WTC11 (cell line): ENCODE results near the gene COL11A1. TPM values are rescaled to one million over a fixed set of nuclear protein-coding genes. Genes with fewer than 3 reads are reported as not detected.

Experiments
- ATAC-seq: fragments of 200-7000 bp; cut with Tn5 transposase; 2 replicates; pipeline ENCODE4 v1.10.0; 2021; ENCODE audit warnings: mild to moderate bottlenecking, moderate library complexity
- CTCF ChIA-PET: fragments of 300-600 bp; sonication (Branson Sonifier 250); formaldehyde crosslinking; loops from one replicate; lab custom pipeline; 2021; ENCODE audit warnings: antibody characterized with exemption; lab: Charles Lee
- POLR2A ChIA-PET: fragments of 350-600 bp; sonication (Branson Sonifier 250); formaldehyde crosslinking; loops from one replicate; lab custom pipeline; 2021; ENCODE audit warnings: antibody characterized with exemption; lab: Charles Lee
- DNase-seq: peaks from one replicate; pipeline ENCODE4 v3.0.0; 2021; ENCODE audit warnings: low spot score
- H3K27ac Mint-ChIP-seq: 2 replicates; pipeline ENCODE4 v1.8.0; 2021; ENCODE audit warnings: mixed read lengths
- H3K27me3 Mint-ChIP-seq: 2 replicates; pipeline ENCODE4 v1.8.0; 2021; ENCODE audit warnings: low read depth, mild to moderate bottlenecking, moderate library complexity, mixed read lengths
- H3K36me3 Mint-ChIP-seq: 2 replicates; pipeline ENCODE4 v1.8.0; 2021; ENCODE audit warnings: mixed read lengths
- H3K4me1 Mint-ChIP-seq: 2 replicates; pipeline ENCODE4 v1.8.0; 2022; ENCODE audit warnings: mixed read lengths
- H3K4me3 Mint-ChIP-seq: 2 replicates; pipeline ENCODE4 v1.8.0; 2021; ENCODE audit warnings: mild to moderate bottlenecking, moderate library complexity, mixed read lengths
- H3K9me3 Mint-ChIP-seq: 2 replicates; pipeline ENCODE4 v1.8.0; 2021; ENCODE audit warnings: mixed read lengths
- AR ChIP-seq: fragments of 250-450 bp; sonication (Bioruptor Pico); IDR thresholded peaks from 2 replicates; pipeline ENCODE4 v1.9.0; 2021; ENCODE audit warnings: mild to moderate bottlenecking
- ATF1 ChIP-seq: sonication (generic); formaldehyde crosslinking; IDR thresholded peaks from 2 replicates; pipeline ENCODE4 v1.8.1; 2023; ENCODE audit warnings: mild to moderate bottlenecking, moderate library complexity, missing genetic modification reagents
- CBFB ChIP-seq: sonication (generic); formaldehyde crosslinking; IDR thresholded peaks from 2 replicates; pipeline ENCODE4 v1.8.1; 2022; ENCODE audit warnings: mild to moderate bottlenecking, low read depth, missing genetic modification reagents
- CDX4 ChIP-seq: fragments of 250-450 bp; sonication (Bioruptor Pico); IDR thresholded peaks from 2 replicates; pipeline ENCODE4 v1.9.0; 2021; ENCODE audit warnings: moderate library complexity, mild to moderate bottlenecking, inconsistent platforms, borderline replicate concordance
- CREB1 ChIP-seq: sonication (generic); formaldehyde crosslinking; IDR thresholded peaks from 2 replicates; pipeline ENCODE4 v1.8.0; 2023; ENCODE audit warnings: mild to moderate bottlenecking, missing genetic modification reagents
- FOXK1 ChIP-seq: sonication (generic); formaldehyde crosslinking; IDR thresholded peaks from 2 replicates; pipeline ENCODE4 v1.8.0; 2022; ENCODE audit warnings: mild to moderate bottlenecking, moderate library complexity, missing genetic modification reagents
- FOXP1 ChIP-seq: sonication (generic); formaldehyde crosslinking; IDR thresholded peaks from 2 replicates; pipeline ENCODE4 v1.8.0; 2022; ENCODE audit warnings: missing genetic modification reagents, mild to moderate bottlenecking, moderate library complexity, borderline replicate concordance
- GABPB1 ChIP-seq: sonication (generic); formaldehyde crosslinking; IDR thresholded peaks from 2 replicates; pipeline ENCODE4 v1.8.1; 2023; ENCODE audit warnings: mild to moderate bottlenecking, missing genetic modification reagents
- IRF2 ChIP-seq: sonication (generic); formaldehyde crosslinking; IDR thresholded peaks from 2 replicates; pipeline ENCODE4 v1.8.0; 2022; ENCODE audit warnings: low read depth, missing genetic modification reagents, borderline replicate concordance
- MLX ChIP-seq: sonication (generic); formaldehyde crosslinking; IDR thresholded peaks from 2 replicates; pipeline ENCODE4 v1.8.1; 2023; ENCODE audit warnings: mild to moderate bottlenecking, missing genetic modification reagents, moderate library complexity
- NR2C2 ChIP-seq: sonication (generic); formaldehyde crosslinking; IDR thresholded peaks from 2 replicates; pipeline ENCODE4 v1.8.0; 2022; ENCODE audit warnings: mild to moderate bottlenecking, missing genetic modification reagents
- OVOL2 ChIP-seq: fragments of 250-450 bp; sonication (Bioruptor Pico); IDR thresholded peaks from 2 replicates; pipeline ENCODE4 v1.9.0; 2021; ENCODE audit warnings: mild to moderate bottlenecking, borderline replicate concordance
- SOX15 ChIP-seq: fragments of 250-450 bp; sonication (Bioruptor Pico); IDR thresholded peaks from 2 replicates; pipeline ENCODE4 v1.9.0; 2021; ENCODE audit warnings: mild to moderate bottlenecking
- USF2 ChIP-seq: sonication (generic); formaldehyde crosslinking; IDR thresholded peaks from 2 replicates; pipeline ENCODE4 v1.8.1; 2023; ENCODE audit warnings: mild to moderate bottlenecking, missing genetic modification reagents, moderate library complexity
- ZMAT4 ChIP-seq: fragments of 250-450 bp; sonication (Bioruptor Pico); IDR thresholded peaks from 2 replicates; pipeline ENCODE4 v1.9.0; 2021; ENCODE audit warnings: mild to moderate bottlenecking
- ZNF138 ChIP-seq: sonication (generic); formaldehyde crosslinking; conservative IDR thresholded peaks from 2 replicates; pipeline ENCODE4 v1.8.1; 2022; ENCODE audit warnings: mild to moderate bottlenecking, moderate library complexity, missing genetic modification reagents
- ZNF416 ChIP-seq: fragments of 250-450 bp; sonication (Bioruptor Pico); IDR thresholded peaks from 2 replicates; pipeline ENCODE4 v1.9.0; 2021; ENCODE audit warnings: mild to moderate bottlenecking, inconsistent platforms
- ZNF423 ChIP-seq: fragments of 250-450 bp; sonication (Bioruptor Pico); IDR thresholded peaks from 2 replicates; pipeline ENCODE4 v2.1.2; 2022; ENCODE audit warnings: mild to moderate bottlenecking, moderate library complexity
- ZNF512 ChIP-seq: sonication (generic); formaldehyde crosslinking; IDR thresholded peaks from 2 replicates; pipeline ENCODE4 v1.8.1; 2022; ENCODE audit warnings: missing genetic modification reagents, borderline replicate concordance
- total RNA-seq: library from RNA; stranded (reverse); gene quantifications from 3 replicates; pipeline ENCODE4 v1.2.3, GENCODE V29; 2021

Gene COL11A1
- total RNA-seq, 1 experiment from 2014 or later: 13.1 TPM

- H3K36me3 Mint-ChIP-seq: no peaks in the 10 kb centered on the region
- no peaks in the 10 kb centered on the region for H3K4me1 Mint-ChIP-seq
- ChIA-PET POLR2A (no interaction called here), CTCF (no interaction called here)
- no peak for TF ChIP-seq ATF1 (CRISPR knock-in tag)
- TF ChIP-seq IRF2 (CRISPR knock-in tag): no peak
- TF ChIP-seq MLX (CRISPR knock-in tag): no peak
- no peaks in the 10 kb centered on the region for H3K9me3 Mint-ChIP-seq
- H3K27ac Mint-ChIP-seq: no peak overlapping the region
- no peak for DNase-seq
- no peak for ATAC-seq
- H3K27me3 Mint-ChIP-seq: no peaks in the 10 kb centered on the region
- H3K4me3 Mint-ChIP-seq: no peak overlapping the region
These were observed 206.3 kb downstream of the COL11A1 start for GRCh38 chr1:102901996-102902395.

GRCh38 chr1:102899935-102900334, 208.4 kb downstream of the COL11A1 start:
- H3K9me3 Mint-ChIP-seq: no peaks in the 10 kb centered on the region
- H3K4me3 Mint-ChIP-seq: no peak overlapping the region
- no peak overlapping the region for H3K27ac Mint-ChIP-seq
- no peak for TF ChIP-seq GABPB1 (CRISPR knock-in tag)
- TF ChIP-seq IRF2 (CRISPR knock-in tag): no peak
- no peak for TF ChIP-seq ZNF138 (CRISPR knock-in tag)
- TF ChIP-seq NR2C2: no peak
- TF ChIP-seq CDX4 (CRISPR knock-in tag): no peak
- DNase-seq (no peak), ATAC-seq (no peak)
- H3K27me3 Mint-ChIP-seq: no peaks in the 10 kb centered on the region
- POLR2A ChIA-PET: no interaction called here
- no peaks in the 10 kb centered on the region for H3K36me3 Mint-ChIP-seq
- CTCF ChIA-PET: no interaction called here
- H3K4me1 Mint-ChIP-seq: no peaks in the 10 kb centered on the region

- ATAC-seq (no peak), DNase-seq (no peak)
- CTCF ChIA-PET: no interaction called here
- no peak overlapping the region for H3K27ac Mint-ChIP-seq
- POLR2A ChIA-PET: no interaction called here
- H3K27me3 Mint-ChIP-seq: no peaks in the 10 kb centered on the region
- H3K36me3 Mint-ChIP-seq: no peaks in the 10 kb centered on the region
- no peaks in the 10 kb centered on the region for H3K9me3 Mint-ChIP-seq
- TF ChIP-seq USF2 (CRISPR knock-in tag) (no peak), ZNF416 (CRISPR knock-in tag) (no peak), IRF2 (CRISPR knock-in tag) (no peak), ATF1 (CRISPR knock-in tag) (no peak), ZNF423 (no peak)
- H3K4me1 Mint-ChIP-seq: no peaks in the 10 kb centered on the region
- H3K4me3 Mint-ChIP-seq: no peak overlapping the region
These were observed 210.8 kb downstream of the COL11A1 start for GRCh38 chr1:102897557-102897956.

- DNase-seq (no peak), ATAC-seq (no peak)
- H3K27me3 Mint-ChIP-seq: no peaks in the 10 kb centered on the region
- POLR2A ChIA-PET: no interaction called here
- no peak overlapping the region for H3K27ac Mint-ChIP-seq
- no peaks in the 10 kb centered on the region for H3K9me3 Mint-ChIP-seq
- H3K4me3 Mint-ChIP-seq: no peak overlapping the region
- no peaks in the 10 kb centered on the region for H3K4me1 Mint-ChIP-seq
- no peaks in the 10 kb centered on the region for H3K36me3 Mint-ChIP-seq
- CTCF ChIA-PET: no interaction called here
- TF ChIP-seq FOXK1: no peak
- no peak for TF ChIP-seq FOXP1
- no peak for TF ChIP-seq CREB1 (CRISPR knock-in tag)
- TF ChIP-seq ZNF512 (CRISPR knock-in tag): no peak
- TF ChIP-seq SOX15 (CRISPR knock-in tag): no peak
- TF ChIP-seq AR (CRISPR knock-in tag): no peak
- no peak for TF ChIP-seq ZMAT4 (CRISPR knock-in tag)
- no peak for TF ChIP-seq OVOL2 (CRISPR knock-in tag)
- no peak for TF ChIP-seq CBFB (CRISPR knock-in tag)
These were observed 211.6 kb downstream of the COL11A1 start for GRCh38 chr1:102896771-102897170.
